ENCODE data around the gene GZF1. TPM values are rescaled to one million over a fixed set of nuclear protein-coding genes. Genes with fewer than 3 reads are reported as not detected.

GZF1 gene
- total RNA-seq, 1 donor from 2014 or later = 28.3 TPM

DNA sequence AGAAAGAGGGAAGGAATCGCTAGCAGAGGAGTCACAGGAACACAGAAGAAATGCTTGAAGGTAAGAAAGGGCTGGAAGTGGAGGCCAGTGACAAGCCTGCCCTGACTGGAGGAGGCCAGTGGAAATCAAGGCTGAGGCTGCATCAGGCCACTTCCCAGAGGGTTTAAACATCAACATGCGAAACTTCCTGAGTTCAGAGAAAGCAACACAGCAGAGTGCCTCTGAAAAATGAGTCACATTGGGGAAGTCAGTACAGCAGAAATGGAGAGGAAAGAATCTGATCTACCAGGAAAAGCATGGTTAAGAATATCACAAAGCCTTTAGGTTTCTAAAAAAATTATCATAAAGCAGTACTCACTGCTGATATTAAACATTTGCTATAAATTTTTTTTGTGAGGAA is 36.0 kb downstream of the GZF1 start:
- Mint-ChIP-seq H3K27me3 (ENCODE audit: unreplicated experiment) (peaks cover 6% of the 10 kb centered on the region), H3K27ac (ENCODE audit: unreplicated experiment) (peak overlapping the region; percentile 59), H3K9me3 (ENCODE audit: unreplicated experiment) (peaks cover 4% of the 10 kb centered on the region), H3K4me1 (ENCODE audit: low read depth, unreplicated experiment) (peaks cover 41% of the 10 kb centered on the region), H3K36me3 (ENCODE audit: unreplicated experiment) (peaks cover 7% of the 10 kb centered on the region), H3K4me3 (ENCODE audit: unreplicated experiment) (peak overlapping the region; percentile 38)
- DNase-seq = no peak
- TF ChIP-seq, protein P1, sequence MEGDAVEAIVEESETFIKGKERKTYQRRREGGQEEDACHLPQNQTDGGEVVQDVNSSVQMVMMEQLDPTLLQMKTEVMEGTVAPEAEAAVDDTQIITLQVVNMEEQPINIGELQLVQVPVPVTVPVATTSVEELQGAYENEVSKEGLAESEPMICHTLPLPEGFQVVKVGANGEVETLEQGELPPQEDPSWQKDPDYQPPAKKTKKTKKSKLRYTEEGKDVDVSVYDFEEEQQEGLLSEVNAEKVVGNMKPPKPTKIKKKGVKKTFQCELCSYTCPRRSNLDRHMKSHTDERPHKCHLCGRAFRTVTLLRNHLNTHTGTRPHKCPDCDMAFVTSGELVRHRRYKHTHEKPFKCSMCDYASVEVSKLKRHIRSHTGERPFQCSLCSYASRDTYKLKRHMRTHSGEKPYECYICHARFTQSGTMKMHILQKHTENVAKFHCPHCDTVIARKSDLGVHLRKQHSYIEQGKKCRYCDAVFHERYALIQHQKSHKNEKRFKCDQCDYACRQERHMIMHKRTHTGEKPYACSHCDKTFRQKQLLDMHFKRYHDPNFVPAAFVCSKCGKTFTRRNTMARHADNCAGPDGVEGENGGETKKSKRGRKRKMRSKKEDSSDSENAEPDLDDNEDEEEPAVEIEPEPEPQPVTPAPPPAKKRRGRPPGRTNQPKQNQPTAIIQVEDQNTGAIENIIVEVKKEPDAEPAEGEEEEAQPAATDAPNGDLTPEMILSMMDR (IDR thresholded peaks at IDR 0.05; ENCODE audit: partially characterized antibody, unreplicated experiment) = no peak

DNA sequence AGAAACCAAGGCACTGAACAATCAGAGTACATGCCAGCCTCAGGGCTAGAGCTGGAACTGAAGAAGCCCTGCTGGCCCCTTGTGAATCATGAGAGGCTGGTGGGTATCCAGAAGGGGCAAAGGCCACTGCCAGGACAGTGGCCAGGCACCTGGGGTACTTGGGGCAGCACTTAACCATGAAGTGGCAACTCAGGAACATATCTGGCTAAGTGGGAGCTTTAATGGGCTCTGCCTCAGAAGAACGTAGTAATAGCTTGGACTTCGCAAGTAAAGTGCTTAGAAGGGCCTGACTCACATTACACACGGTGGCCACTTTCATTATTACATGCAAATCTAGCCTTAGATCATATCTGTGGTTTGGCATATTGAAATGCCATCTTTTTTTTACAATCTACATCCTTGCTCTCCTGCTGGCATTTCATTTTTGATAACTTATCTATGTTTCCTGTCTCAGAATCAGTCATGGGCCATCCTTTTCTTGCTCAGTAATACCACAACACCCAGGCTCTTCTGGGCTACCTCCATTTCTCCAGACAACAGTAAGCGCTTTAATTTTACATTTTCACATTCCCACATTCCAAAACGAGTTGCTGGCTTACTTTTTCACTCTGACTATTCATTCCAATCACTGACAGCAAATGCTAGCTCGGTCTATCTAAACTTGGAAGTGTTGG is 37.7 kb downstream of the GZF1 start:
- no peaks in the 10 kb centered on the region for H3K27me3 Mint-ChIP-seq (ENCODE audit: unreplicated experiment)
- H3K4me1 Mint-ChIP-seq (ENCODE audit: low read depth, unreplicated experiment) = peaks cover 45% of the 10 kb centered on the region
- no peak overlapping the region for H3K27ac Mint-ChIP-seq (ENCODE audit: unreplicated experiment)
- H3K36me3 Mint-ChIP-seq (ENCODE audit: unreplicated experiment) = no peaks in the 10 kb centered on the region
- DNase-seq = no peak
- peaks cover 2% of the 10 kb centered on the region for H3K9me3 Mint-ChIP-seq (ENCODE audit: unreplicated experiment)
- TF ChIP-seq, protein P1 (IDR thresholded peaks at IDR 0.05; ENCODE audit: partially characterized antibody, unreplicated experiment) = peak; percentile 43
- H3K4me3 Mint-ChIP-seq (ENCODE audit: unreplicated experiment) = no peak overlapping the region

DNA sequence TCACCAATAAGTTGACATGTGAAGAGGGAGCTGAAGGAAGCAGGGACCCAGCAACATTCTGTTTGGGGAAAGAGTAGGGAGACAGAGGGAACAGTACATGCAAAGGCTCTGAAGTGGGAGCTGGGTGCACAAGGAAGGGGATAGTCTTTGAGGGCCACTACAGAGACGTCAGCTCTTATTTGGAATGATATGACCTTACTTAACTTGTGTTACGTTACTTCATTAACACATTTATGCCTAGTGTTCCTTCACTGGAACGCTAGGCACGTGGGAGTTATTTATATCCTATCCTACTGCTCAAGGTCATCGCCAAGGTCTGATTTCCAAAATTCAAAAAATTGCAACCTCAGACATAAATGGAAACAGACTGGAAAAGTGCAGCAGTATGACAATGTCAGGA is 39.1 kb downstream of the GZF1 start:
- Mint-ChIP-seq H3K9me3 (ENCODE audit: unreplicated experiment) (peaks cover 2% of the 10 kb centered on the region), H3K4me1 (ENCODE audit: low read depth, unreplicated experiment) (peaks cover 47% of the 10 kb centered on the region), H3K27ac (ENCODE audit: unreplicated experiment) (peak overlapping the region; percentile 52), H3K27me3 (ENCODE audit: unreplicated experiment) (no peaks in the 10 kb centered on the region), H3K36me3 (ENCODE audit: unreplicated experiment) (no peaks in the 10 kb centered on the region), H3K4me3 (ENCODE audit: unreplicated experiment) (no peak overlapping the region)
- TF ChIP-seq, protein P1 (IDR thresholded peaks at IDR 0.05; ENCODE audit: partially characterized antibody, unreplicated experiment) = no peak
- DNase-seq = no peak

DNA sequence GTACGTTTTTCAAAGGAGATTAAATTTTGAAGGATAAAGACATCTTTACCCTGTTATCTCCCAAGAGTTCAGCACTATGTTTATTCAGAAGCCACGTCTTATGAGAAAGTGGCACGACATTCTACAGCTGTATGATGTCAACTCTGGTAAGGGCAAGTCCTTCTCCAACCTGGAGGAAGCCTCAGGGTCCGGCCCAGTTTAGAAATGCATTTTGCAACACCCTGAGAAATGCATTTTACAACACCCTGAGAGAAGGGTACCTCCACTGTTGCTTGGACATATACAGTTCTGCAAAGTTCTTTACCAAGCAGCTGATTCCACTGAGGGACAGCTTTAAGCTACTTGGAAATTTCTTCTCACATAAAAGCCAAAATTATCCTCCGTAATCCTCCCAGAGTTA is 41.8 kb downstream of the GZF1 start:
- Mint-ChIP-seq H3K4me1 (ENCODE audit: low read depth, unreplicated experiment) (peaks cover 53% of the 10 kb centered on the region), H3K9me3 (ENCODE audit: unreplicated experiment) (peaks cover 2% of the 10 kb centered on the region), H3K4me3 (ENCODE audit: unreplicated experiment) (no peak overlapping the region), H3K27ac (ENCODE audit: unreplicated experiment) (peak overlapping the region; percentile 88), H3K36me3 (ENCODE audit: unreplicated experiment) (no peaks in the 10 kb centered on the region), H3K27me3 (ENCODE audit: unreplicated experiment) (no peaks in the 10 kb centered on the region)
- DNase-seq = no peak
- TF ChIP-seq, protein P1 (IDR thresholded peaks at IDR 0.05; ENCODE audit: partially characterized antibody, unreplicated experiment) = no peak

DNA sequence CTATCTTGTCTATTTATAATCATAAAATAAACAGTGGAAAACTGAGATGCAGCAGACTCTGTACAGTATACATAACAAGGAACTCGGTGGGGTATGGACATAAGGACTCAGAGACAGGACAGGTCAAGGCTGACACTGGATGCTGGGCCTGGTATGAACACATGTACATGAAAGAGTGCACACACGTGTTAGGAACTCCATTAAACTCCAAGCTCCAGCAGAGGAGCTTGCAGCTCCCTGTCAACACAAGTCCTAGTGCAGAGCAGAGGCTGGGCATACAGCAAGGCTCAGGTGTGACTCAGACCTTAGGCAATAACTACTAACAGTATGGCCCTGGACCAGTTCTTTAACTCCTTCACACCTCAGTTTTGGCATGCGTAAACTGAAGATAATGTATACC is 42.2 kb downstream of the GZF1 start:
- Mint-ChIP-seq H3K4me3 (ENCODE audit: unreplicated experiment) (no peak overlapping the region), H3K27me3 (ENCODE audit: unreplicated experiment) (no peaks in the 10 kb centered on the region), H3K27ac (ENCODE audit: unreplicated experiment) (no peak overlapping the region), H3K9me3 (ENCODE audit: unreplicated experiment) (peaks cover 2% of the 10 kb centered on the region), H3K4me1 (ENCODE audit: low read depth, unreplicated experiment) (peaks cover 49% of the 10 kb centered on the region), H3K36me3 (ENCODE audit: unreplicated experiment) (no peaks in the 10 kb centered on the region)
- TF ChIP-seq, protein P1 (IDR thresholded peaks at IDR 0.05; ENCODE audit: partially characterized antibody, unreplicated experiment) = no peak
- no peak for DNase-seq

All from glutamatergic neuron (in vitro differentiated cells).